HFFc6 (cell line): Measurements from ENCODE around the gene NSG1. TPM values are rescaled to one million over a fixed set of nuclear protein-coding genes. Genes with fewer than 3 reads are reported as not detected.
A peak's percentile ranks its signal among the peaks of the same experiment; 100 is the strongest.

Experiments used
- DNase-seq: peaks from one replicate; pipeline ENCODE4 v3.0.0-alpha.2; 2018
- H3K27ac Mint-ChIP-seq: 2 replicates; pipeline ENCODE4 v1.8.0; 2020; ENCODE audit warnings: mild to moderate bottlenecking, mixed read lengths
- H3K27me3 Mint-ChIP-seq: 2 replicates; pipeline ENCODE4 v1.8.0; 2021; ENCODE audit warnings: mild to moderate bottlenecking, moderate library complexity, mixed read lengths; ENCODE audit not compliant: insufficient read depth
- H3K36me3 Mint-ChIP-seq: 2 replicates; pipeline ENCODE4 v1.8.0; 2021; ENCODE audit warnings: low read depth, mixed read lengths
- H3K4me1 Mint-ChIP-seq: 2 replicates; pipeline ENCODE4 v1.8.0; 2020; ENCODE audit warnings: low read depth, mixed read lengths
- H3K4me3 Mint-ChIP-seq: 2 replicates; pipeline ENCODE4 v1.8.0; 2020; ENCODE audit warnings: mild to moderate bottlenecking, moderate library complexity, mixed read lengths
- H3K9me3 Mint-ChIP-seq: 2 replicates; pipeline ENCODE4 v1.8.0; 2020; ENCODE audit warnings: mild to moderate bottlenecking, mixed read lengths
- CTCF ChIP-seq: fragments of 200-600 bp; sonication (generic); IDR thresholded peaks from 2 replicates; pipeline ENCODE4 v1.5.0; 2021; ENCODE audit warnings: antibody characterized with exemption, mild to moderate bottlenecking
- long read RNA-seq: library from polyadenylated mRNA; unstranded; transcript quantifications from one replicate; pipeline ENCODE4 v2.0.0, GENCODE V29; 2019
- total RNA-seq, 6 experiments: library from RNA; stranded (reverse); fragmentation: NEBNext Ultra II Directional; extraction: Animal tissue kit (Norgen Biotek cat#: 25700); gene quantifications; 2 replicates in 1 of 6; 3 replicates in 5 of 6; pipeline ENCODE4 v1.2.3, GENCODE V29; 2021

NSG1 gene
- under 1 TPM in 2 of 6 experiments, not detected in 4; 0.13 to 0.14 TPM for total RNA-seq
- long read RNA-seq, result 0 reads

- Mint-ChIP-seq H3K27me3 (peaks cover 43% of the 10 kb centered on the region), H3K27ac (no peak within 1 kb of the TSS)
- TF ChIP-seq CTCF, result no peak
Measured at GRCh38 chr4:4386736-4387392, at the start of gene NSG1. NSG1 (plus strand) TSS chr4:4387102; CDS start chr4:4387630, 528 bp downstream.

GRCh38 chr4:4338210-4339001 lies 48.5 kb upstream of the NSG1 start:
- Mint-ChIP-seq H3K27ac (no peak overlapping the region), H3K4me1 (no peaks in the 10 kb centered on the region), H3K9me3 (no peaks in the 10 kb centered on the region)

More at GRCh38 chr4:4386736-4387392, at the start of gene NSG1:
- Mint-ChIP-seq H3K4me1 (no peaks in the 10 kb centered on the region), H3K9me3 (no peaks in the 10 kb centered on the region), H3K36me3 (no peaks in the 10 kb centered on the region), H3K4me3 (peak within 1 kb of the TSS; percentile 43)
- DNase-seq, result no peak

GRCh38 chr4:4339504-4340085 lies 47.3 kb upstream of the NSG1 start:
- Mint-ChIP-seq H3K27me3 (peaks cover 36% of the 10 kb centered on the region), H3K9me3 (no peaks in the 10 kb centered on the region), H3K4me1 (no peaks in the 10 kb centered on the region), H3K4me3 (no peak overlapping the region), H3K36me3 (no peaks in the 10 kb centered on the region), H3K27ac (no peak overlapping the region)
- DNase-seq, result no peak
- TF ChIP-seq CTCF, result no peak

More at GRCh38 chr4:4338210-4339001, 48.5 kb upstream of the NSG1 start:
- peaks cover 29% of the 10 kb centered on the region for H3K27me3 Mint-ChIP-seq
- DNase-seq, result no peak
- H3K4me3 Mint-ChIP-seq, result no peak overlapping the region
- TF ChIP-seq CTCF, result no peak
- H3K36me3 Mint-ChIP-seq, result no peaks in the 10 kb centered on the region

GRCh38 chr4:4341861-4342650 lies 44.8 kb upstream of the NSG1 start:
- Mint-ChIP-seq H3K9me3 (no peaks in the 10 kb centered on the region), H3K4me3 (no peak overlapping the region), H3K4me1 (no peaks in the 10 kb centered on the region), H3K36me3 (no peaks in the 10 kb centered on the region), H3K27ac (no peak overlapping the region), H3K27me3 (peaks cover 39% of the 10 kb centered on the region)
- no peak for TF ChIP-seq CTCF
- no peak for DNase-seq

- H3K27ac Mint-ChIP-seq, result no peak overlapping the region
- H3K4me3 Mint-ChIP-seq, result no peak overlapping the region
- peaks cover 33% of the 10 kb centered on the region for H3K27me3 Mint-ChIP-seq
- TF ChIP-seq CTCF, result no peak
- no peaks in the 10 kb centered on the region for H3K9me3 Mint-ChIP-seq
- no peak for DNase-seq
- no peaks in the 10 kb centered on the region for H3K36me3 Mint-ChIP-seq
- no peaks in the 10 kb centered on the region for H3K4me1 Mint-ChIP-seq
Measured at GRCh38 chr4:4343038-4343437, 43.9 kb upstream of the NSG1 start.
